ENCODE results near the gene C1QTNF8.

Gene C1QTNF8

GRCh38 chr16:1075546-1075945 is 20.5 kb downstream of the C1QTNF8 start:
- FAIRE-seq = no peak

DNA sequence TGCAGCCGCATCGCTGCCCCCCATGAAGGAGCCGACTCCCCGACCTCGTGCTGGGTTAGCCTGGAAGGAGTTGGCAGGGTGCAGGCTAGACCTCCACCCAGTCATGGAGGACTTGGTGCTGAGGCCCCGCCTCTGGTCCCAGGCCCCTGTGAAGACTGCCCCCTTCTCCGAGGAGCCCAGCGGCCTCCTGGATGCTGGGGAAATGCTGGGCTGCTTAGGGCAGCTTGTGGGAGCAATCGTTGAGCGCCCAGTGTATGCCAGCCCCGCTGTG is 21.7 kb downstream of the C1QTNF8 start:
- no peak for FAIRE-seq

- FAIRE-seq = no peak
These were observed 22.3 kb downstream of the C1QTNF8 start for GRCh38 chr16:1073566-1074378.

GRCh38 chr16:1073262-1073558 is 22.8 kb downstream of the C1QTNF8 start:
- no peak for FAIRE-seq

GRCh38 chr16:1072526-1073261 is 23.4 kb downstream of the C1QTNF8 start, which contains the start of gene SSTR5:
SSTR5 (plus strand) TSS chr16:1072747; CDS start chr16:1078869, 6,122 bp downstream.
- no peak for FAIRE-seq

- FAIRE-seq = no peak
These were observed 24.4 kb downstream of the C1QTNF8 start for GRCh38 chr16:1071561-1072225.

DNA sequence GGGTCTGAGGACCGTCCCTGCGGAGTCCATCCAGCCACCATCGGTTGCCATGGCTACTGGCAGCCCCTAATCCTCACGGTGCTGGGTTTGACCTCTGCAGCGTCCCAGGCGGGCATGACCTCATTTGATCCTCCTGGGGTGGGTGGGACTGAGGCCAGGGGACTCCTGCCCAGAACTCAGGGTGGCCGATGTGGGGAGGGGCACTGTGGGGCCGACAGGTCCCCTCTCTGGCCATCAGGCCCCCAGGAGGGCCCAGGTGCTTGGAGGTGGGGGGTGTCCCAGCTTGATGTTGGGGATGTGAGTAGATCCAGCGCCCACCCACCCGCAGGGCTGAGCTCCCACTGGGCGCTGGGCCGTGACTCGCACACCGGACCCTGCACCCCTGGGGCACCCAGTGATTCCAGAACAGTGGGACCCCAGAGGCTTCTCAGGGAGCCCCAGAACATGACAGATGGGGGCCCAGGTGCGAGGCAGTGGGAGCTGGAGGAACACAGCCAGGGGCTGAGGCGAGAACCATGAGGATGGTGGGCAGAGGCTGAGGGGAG is 25.1 kb downstream of the C1QTNF8 start:
- no peak for FAIRE-seq

DNA sequence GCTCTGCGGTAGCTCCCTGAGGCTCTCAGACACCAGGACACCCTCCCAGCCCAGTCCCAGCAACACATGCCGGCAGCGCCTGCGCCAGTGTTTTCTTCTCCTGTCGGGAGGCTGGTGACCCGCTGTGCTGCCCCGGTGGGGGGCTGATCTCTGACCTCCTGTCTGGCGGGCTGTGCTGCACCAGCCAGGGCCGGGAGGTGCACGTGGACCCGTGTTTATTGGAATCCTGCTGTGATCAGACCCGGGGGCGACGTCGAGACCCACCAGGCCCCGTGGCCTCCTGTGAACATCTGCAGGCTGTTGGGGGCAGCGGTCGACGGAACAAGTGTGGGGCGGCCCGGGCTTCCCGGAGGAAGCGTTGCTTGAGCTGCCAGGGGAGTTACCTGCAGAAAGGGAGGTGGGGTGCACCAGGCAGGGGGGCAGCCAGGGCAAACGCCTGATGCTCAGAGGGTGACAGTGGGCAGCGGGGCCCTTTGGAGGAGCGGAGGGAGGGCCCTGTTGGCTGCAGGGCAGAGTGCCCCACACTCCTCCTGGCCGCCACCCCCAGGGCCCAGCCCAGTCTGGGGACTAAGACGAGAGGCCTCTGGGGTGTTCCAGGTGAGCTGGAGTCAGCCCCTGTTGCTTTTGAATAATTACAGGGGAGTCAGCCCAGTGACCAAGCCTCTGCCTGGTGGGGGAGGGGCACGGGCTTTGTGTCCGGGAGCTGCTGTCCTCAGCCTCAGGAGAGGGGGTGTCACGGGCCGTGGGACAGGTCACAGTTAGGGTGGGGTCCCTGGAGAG is 25.8 kb downstream of the C1QTNF8 start:
- no peak for FAIRE-seq

DNA sequence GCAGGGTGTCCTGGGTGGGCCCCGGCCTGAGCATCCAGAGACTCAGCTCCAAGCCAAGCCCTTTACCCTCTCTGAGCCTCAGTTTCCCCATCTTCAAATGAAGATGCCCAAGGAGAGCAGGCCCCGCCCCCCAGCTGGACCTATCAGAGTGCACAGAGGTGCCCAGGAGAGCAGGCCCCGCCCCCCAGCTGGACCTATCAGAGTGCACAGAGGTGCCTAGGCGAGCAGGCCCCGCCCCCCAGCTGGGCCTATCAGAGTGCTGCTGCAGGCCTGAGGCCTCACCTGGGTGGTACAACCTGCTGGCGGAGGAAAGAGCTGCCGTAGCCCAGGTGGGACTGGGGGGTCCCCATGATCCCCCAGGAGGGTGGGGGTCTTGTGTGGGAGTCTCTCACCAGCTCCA is 26.9 kb downstream of the C1QTNF8 start:
- no peak for FAIRE-seq

DNA sequence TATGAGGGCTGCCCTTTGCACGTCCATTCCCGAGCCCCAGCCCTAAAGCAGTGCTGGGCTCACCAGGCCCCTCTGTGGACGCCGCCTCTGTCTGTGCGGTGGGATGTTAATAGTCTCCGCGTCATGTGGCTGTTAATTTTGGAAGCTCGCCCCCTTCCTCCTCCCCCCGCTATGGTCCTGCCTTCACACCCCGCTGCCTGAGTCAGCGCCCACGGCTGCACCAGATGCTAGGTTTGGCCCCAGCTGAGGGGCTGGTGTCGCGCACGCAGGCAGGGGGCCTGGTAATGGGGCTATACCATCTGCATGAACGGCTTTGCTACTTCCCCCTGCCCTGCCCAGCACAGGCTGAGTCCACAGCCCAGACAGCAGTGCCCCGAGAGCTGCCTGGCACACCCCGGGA is 27.6 kb downstream of the C1QTNF8 start:
- FAIRE-seq = no peak

DNA sequence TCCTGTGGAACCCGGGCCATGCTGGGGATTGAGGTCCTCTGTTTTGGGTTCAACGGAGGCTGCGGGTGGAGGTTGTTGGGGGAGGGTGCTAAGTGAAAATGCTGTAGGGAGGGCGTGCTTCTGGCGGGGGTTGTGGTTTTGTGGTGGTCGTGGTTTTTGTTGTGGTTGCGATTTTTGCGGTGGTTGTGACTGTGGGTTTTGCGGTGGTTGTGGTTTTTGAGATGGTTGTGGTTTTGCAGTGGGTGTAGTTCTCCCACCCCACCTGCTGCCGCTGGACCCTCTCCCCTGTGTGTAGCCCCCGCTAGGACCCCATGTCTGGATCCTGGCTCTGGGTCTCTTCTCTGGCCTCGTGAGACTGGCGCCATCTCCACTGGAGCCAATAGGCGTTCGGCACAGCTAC is 28.4 kb downstream of the C1QTNF8 start:
- FAIRE-seq = no peak

DNA sequence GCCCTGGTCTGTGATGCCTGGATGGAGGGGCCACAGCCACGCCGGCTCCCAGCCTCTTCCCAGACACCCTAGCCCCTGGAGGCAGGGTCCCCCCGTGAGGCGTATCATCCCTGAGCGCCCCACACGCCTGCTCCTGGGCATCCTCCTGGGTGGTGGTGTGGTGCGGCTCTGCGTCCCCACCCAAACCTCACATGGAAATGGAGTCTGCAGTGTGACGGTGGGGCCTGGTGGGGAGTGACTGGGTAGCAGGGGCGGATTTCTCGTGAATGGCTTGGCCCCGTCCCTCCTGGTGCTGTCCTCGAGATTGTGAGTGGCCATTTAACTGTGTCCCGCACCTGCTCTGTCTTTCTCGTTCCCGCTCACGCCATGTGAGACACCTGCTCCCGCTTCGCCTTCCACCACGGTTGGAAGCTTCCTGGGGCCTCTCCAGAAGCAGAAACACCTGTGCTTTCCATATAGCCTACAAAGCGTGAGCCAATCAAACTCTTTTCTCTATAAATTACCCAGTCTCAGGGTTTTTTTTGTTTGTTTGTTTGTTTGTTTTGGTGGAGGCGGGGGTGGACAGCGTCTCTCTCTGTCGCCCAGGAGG is 29.4 kb downstream of the C1QTNF8 start:
- no peak for FAIRE-seq

DNA sequence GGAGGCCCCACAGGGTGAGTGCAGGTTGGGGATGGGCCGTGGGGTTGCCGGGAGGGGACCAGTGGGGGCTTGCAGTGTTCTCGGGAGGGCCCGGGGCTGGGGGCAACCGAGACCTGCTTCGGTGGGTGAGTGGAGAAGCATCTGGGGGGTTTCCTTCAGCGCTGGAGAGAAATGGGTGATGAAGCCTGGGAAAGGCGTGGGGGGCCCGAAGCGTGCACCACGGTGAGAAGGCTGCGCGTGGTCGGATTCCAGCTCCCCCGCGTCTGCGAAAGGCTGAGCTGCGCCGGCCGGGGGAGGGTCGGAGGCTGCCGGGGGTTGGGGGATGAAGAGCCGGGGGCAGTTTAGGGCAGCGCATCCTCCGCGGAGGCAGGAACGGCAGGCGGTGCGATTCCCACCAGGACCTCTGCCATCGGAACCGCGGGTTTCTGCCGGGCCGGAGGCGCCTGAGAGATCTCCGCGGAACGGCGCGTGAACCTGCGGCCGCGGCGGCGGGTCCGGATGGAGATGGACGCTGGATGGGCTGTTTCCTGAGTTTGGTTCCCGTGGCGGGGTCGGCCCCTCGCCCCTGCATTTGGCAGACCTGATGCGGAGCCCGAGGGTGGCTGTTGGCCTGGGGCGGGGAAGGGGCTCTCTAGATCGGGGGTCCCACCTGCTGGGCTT is 30.4 kb downstream of the C1QTNF8 start:
- no peak for FAIRE-seq

DNA sequence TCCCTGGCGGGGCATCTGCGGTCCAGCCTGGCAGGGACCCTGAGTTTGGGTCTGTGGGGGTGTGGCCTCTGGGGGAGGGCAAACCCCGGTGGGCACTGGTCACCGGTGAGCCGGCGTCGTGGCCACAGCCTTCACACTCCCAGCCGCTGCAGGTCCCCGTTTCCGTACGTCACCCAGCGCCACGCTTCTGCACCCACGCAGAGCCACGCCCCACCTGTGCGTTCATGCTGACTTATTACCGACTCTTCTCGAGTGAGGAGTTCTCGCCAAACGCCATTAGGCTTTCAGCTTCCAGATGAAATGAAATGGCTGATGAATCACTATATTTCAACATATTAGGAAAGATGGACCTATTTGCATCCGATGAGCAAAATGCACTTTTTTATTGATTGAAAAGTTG is 32.3 kb downstream of the C1QTNF8 start:
- no peak for FAIRE-seq

DNA sequence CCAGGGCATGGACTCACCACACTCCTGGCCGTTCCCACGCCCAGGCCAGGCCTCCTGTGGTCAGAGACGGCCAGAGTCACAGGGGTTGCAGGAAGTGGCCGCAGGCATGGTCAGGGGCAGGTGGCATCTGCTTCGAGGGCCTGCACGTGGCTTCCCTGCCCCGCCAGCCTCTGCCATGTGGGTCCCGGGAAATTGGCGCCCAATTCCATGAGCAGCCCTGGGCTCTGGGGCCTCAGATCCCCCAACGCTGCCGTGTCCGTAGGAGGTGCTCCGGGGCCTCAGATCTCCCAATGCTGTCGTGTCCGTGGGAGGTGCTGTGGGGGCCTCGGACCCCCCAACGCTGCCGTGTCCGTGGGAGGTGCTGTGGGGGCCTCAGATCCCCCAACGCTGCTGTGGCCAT is 33.1 kb downstream of the C1QTNF8 start:
- no peak for FAIRE-seq

GRCh38 chr16:1061769-1062505 is 34.1 kb downstream of the C1QTNF8 start:
- FAIRE-seq = no peak

DNA sequence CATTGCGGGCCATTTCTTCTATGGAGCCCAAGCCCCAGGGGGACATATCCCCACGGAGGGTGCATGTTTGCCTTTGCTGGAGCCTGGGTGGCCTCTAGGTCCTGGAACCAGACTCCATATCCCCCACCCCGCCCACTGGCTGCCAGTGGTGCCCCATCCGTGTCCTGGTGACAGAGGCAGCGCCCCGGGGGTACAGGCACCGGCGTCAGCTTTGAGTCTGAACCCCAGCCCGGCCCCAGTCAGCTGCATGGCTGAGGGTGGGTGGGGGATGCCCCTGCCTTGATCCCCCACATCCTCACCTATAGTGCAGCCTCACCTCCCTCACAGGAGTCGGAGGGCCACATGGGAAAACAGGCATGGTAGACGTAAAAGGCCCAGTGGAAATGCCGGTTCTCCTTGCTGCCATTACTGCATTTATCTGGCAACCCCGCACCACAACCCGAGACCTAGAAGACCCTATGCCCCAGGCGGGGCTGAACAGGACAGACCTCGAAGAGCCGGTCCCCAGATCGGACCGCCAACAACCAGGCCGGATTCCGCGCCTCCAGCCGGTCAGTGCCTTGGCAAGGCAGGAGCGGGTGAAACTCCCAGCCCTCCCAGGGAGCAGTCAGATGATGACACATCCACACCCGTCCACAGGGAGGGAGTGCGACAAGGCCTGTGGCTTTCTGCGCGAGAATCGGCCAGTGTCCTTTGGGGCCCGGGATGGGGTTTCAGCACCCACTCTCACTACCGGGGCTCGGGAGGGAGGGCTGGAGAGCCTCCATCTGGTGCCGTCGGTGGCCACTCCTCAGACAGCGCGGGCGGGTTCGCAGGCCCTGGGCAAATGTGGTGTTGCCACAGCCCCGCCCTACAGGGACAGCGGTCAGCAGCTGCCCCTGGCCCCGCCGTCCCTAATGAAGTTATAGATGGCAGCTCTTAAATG is 35.4 kb downstream of the C1QTNF8 start:
- FAIRE-seq = no peak

GRCh38 chr16:1059310-1059709 is 36.7 kb downstream of the C1QTNF8 start:
- no peak for FAIRE-seq

DNA sequence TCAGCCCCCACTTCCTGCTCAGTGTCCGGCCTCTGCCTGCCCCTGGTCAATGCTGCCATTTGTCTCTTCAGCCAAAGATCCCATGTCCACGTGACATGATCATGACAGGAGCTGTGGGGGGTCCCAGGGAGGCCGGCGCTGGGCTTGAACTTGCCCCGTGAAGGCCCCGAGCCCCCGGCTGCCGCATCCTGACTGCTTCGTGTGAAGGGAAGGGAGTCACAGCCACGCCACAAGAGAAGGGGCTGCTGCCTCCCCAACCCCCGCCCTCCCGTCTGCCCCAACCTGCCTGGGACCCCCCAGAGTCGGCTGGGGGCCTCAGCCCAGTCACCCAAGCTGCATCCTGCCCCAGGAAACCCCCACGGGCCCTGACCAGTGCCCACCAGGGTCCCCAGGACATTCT is 37.8 kb downstream of the C1QTNF8 start:
- FAIRE-seq = no peak

All from endometrium (tissue), 2 donors.